H1 (cell line): ENCODE data around the gene C2CD3. TPM values are rescaled to one million over a fixed set of nuclear protein-coding genes. Genes with fewer than 3 reads are reported as not detected.

ENCODE experiments used
- HDAC2 ChIP-seq, 2 experiments: fragments of 300-600 bp in 1 of 2; sonication (generic) in 1 of 2; IDR thresholded peaks; 2 replicates each; pipeline ENCODE4 v1.6.1; 2011 to 2012; ENCODE audit warnings: low read depth in 2 of 2, low read length in 2 of 2, mild to moderate bottlenecking in 2 of 2, moderate library complexity in 2 of 2, borderline replicate concordance in 1 of 2, inconsistent platforms in 1 of 2
- KDM5A ChIP-seq: fragments of 200-600 bp; IDR thresholded peaks from 2 replicates; pipeline ENCODE4 v1.7.1; 2012; ENCODE audit warnings: mild to moderate bottlenecking, low read length, inconsistent platforms, mixed read lengths
- PHF8 ChIP-seq: fragments of 200-600 bp; sonication (generic); conservative IDR thresholded peaks from 2 replicates; pipeline ENCODE4 v1.7.1; 2012; ENCODE audit warnings: low read depth, mild to moderate bottlenecking, inconsistent platforms, low read length, moderate library complexity
- RNF2 ChIP-seq: fragments of 200-900, 300-1000 bp; sonication (generic); IDR thresholded peaks from 2 replicates; pipeline ENCODE4 v1.7.1; 2016; ENCODE audit warnings: borderline replicate concordance, low read depth, mild to moderate bottlenecking, antibody characterized with exemption, low read length; ENCODE audit not compliant: poor library complexity, severe bottlenecking; ENCODE audit errors: missing control alignments
- TEAD4 ChIP-seq: IDR thresholded peaks from 2 replicates; pipeline ENCODE4 v1.6.1; 2012; ENCODE audit warnings: low read depth, low read length, inconsistent platforms, mixed read lengths
- polyA plus RNA-seq, 7 experiments: library from polyadenylated mRNA; depleted of rRNA in 3 of 7; stranded (reverse) in 5 of 7; unstranded in 2 of 7; fragments of >200 nt in 5 of 7; fragments of 200-250 nt in 2 of 7; gene quantifications; 1 replicate in 5 of 7; 2 replicates in 1 of 7; 4 replicates in 1 of 7; pipeline versions ENCODE4 v1.2.1 to v1.2.3, GENCODE V29; 2011 to 2013; ENCODE audit warnings: missing spikeins in 2 of 7, mixed read lengths in 2 of 7
- total RNA-seq: library from RNA; stranded (reverse); fragmentation: NEBNext Ultra II Directional; extraction: Animal tissue kit (Norgen Biotek cat#: 25700); gene quantifications from 2 replicates; pipeline ENCODE4 v1.2.1, GENCODE V29; 2021

The C2CD3 gene
- total and polyA plus RNA-seq, 2 of the 8 experiments (the other 6 are each of a cell fraction or from before 2014, with no cell fraction given): 11.0 to 29.1 TPM

GRCh38 chr11:73969991-73970800 is 200.6 kb downstream of the C2CD3 start (continued):
- TF ChIP-seq RNF2 (no peak), TEAD4 (no peak), HDAC2 (IDR thresholded peaks at IDR 0.05; ENCODE audit: borderline replicate concordance in 1 of 2, low read depth in 2 of 2, low read length in 2 of 2) (no peak), KDM5A (no peak), PHF8 (no peak)
